Stimulated activated CD8-positive, alpha-beta memory T cell treated with anti-CD3 and anti-CD28 coated beads, Interleukin-7, amount 100 ng/mL, for 1 hour (primary cell): Measurements from ENCODE around the gene TNFRSF6B.

Experiments
- DNase-seq, 2 donors: peaks; one replicate each; pipeline ENCODE4 v3.0.0-alpha.2; 2020; ENCODE audit warnings: low read depth in 2 of 2

The TNFRSF6B gene

DNA sequence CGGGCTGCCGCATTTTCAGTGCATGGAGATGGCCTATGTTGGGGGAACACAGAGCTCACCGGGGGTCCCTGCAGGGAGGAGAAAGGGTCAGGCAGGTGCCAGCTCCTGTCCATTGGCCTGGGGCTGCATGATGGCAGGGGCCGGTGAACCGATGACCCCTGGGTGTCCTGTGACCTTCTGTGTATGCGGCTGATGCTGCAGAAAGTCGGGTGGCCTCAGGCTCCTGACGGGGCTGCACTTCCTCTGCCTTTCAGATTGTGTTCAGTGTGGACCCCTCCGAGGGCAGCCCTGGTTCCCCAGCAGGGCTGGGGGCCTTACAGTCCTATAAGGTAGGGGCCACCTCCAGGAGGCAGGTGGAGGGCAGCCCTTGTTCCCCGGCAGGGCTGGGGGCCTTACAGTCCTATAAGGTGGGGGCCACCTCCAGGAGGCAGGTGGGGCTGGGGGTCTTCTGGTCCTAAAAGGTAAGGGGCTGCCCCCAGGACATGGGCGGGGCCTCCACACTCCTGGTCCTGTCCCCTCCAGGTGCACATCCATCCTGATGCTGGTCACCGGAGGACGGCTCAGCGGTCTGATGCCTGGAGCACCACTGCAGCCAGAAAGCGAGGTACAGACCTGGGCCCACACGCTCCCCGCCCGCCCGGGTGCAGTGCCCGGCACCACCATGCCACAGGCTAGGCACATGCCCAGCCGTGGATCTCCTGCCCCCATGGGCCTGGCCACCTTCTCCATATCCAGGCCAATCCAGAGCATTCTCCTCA lies 11.0 kb upstream of the TNFRSF6B start:
- no peak for DNase-seq

DNA sequence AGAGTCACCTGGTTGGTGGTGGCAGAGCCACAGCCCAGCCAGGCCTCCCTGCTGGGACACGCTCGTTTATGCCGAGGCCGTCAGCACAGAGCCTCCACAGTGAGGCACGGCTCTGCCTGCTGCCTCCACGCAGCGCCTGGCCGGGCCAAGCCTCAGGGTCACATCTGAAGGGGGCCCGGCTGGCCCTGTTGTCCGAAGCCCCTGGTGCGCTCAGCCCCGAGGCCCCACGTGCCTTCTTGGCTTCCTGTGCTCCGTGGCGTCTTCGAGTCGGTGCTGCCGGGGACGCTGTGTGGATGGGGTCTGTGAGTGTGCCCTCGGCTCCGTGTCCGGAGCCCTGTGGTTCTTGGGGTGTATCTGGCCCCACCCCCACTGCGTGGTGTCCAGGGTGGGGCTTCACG lies 10.4 kb upstream of the TNFRSF6B start:
- no peak for DNase-seq

DNA sequence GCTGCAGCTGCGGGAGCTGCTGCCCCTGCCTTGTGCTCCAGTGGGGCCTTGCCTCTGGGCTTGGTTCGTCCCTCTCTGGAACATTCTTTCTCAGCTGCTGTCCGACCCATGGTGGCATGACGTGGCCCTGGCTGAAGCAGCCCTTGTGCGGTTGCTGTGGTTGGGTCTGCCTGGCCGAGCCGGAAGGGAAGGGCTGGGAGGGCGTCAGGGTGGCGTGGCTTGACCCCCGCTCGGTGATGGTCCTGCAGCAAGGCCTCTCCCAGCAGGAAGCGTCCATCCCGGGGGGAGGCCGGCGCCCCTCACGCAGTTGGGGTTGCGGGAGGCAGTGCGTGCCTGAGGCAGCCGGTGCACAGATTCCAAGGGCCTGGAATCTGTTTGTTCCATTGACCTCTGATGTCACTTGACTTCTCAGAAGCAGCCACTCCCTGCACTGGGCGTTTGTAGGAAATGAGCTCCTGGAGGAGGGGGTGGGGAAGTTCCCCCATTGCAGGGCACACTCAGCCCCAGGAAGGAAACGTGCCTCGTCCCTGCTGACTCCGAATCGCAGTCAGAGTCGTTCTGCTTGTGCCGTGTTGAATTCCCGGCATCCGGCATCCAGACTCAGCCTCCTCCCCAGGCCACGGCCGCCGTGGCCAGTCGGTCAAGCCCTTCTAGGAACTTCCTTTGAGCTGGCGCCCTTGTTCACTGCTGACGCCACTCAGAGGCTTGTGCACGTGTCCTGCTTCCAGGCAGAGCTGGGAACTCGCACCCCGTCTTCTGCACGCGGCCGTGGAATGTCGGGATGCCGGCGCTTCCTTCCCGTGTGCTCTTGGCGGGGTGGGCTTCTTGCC lies 9.7 kb upstream of the TNFRSF6B start:
- no peak for DNase-seq

DNA sequence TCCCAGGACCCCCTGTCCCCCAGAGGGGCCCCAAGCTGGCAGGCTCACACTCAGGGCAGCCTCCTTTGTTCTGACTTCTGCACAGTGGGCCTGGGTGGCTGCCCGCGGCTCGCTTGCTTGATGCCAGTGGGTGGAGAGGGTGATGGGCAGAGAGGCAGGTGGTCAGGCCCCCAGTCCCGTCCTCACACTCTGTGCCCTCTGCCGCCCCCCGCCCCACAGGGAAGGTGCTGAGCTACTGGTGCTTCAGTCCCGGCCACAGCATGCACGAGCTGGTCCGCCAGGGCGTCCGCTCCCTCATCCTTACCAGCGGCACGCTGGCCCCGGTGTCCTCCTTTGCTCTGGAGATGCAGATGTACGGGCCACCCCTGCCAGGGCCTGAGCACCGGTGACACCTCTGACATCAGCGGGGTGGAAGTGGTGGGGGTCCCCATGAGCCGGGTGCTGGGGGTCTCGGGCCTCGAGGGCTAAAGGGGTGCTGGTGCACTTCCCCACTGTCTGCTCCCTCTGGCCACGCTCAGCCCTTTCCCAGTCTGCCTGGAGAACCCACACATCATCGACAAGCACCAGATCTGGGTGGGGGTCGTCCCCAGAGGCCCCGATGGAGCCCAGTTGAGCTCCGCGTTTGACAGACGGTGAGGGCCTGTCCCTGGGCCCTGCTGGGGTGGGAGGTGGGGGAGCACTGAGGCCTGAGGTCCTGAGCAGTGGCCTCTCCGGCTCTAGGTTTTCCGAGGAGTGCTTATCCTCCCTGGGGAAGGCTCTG lies 8.9 kb upstream of the TNFRSF6B start:
- no peak for DNase-seq

DNA sequence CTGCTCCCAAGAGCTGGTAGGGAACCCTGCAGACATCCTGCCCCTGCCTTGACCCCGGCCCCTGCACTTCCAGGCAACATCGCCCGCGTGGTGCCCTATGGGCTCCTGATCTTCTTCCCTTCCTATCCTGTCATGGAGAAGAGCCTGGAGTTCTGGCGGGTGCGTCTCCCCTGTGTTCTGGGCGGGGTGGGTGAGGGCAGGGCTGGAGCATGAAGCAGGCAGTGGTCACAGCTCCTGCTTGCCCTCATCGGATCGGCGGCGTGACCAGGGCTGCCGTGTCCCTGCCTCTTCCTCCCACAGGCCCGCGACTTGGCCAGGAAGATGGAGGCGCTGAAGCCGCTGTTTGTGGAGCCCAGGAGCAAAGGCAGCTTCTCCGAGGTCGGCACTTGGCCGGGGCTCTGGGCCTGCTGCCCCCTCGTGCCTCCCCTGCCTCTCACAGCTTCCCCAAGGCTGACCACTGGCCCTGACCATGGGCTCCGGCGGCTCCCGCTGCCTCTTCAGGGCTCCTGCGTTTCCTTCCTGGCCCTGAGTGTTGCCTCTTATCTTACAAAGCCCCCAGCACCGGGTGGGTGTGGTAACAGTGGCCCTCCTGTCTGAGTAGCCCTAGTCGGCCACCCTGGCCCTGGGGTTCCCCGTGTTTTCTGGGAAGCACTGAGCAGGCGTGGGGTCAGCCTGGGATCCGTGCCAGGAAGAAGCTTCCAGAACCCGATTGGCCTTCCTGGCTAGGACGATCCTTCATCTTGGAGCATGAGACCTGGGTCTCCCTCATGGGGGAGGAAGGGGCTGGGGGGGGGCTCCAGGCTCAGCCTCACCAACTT lies 8.0 kb upstream of the TNFRSF6B start:
- DNase-seq: no peak

DNA sequence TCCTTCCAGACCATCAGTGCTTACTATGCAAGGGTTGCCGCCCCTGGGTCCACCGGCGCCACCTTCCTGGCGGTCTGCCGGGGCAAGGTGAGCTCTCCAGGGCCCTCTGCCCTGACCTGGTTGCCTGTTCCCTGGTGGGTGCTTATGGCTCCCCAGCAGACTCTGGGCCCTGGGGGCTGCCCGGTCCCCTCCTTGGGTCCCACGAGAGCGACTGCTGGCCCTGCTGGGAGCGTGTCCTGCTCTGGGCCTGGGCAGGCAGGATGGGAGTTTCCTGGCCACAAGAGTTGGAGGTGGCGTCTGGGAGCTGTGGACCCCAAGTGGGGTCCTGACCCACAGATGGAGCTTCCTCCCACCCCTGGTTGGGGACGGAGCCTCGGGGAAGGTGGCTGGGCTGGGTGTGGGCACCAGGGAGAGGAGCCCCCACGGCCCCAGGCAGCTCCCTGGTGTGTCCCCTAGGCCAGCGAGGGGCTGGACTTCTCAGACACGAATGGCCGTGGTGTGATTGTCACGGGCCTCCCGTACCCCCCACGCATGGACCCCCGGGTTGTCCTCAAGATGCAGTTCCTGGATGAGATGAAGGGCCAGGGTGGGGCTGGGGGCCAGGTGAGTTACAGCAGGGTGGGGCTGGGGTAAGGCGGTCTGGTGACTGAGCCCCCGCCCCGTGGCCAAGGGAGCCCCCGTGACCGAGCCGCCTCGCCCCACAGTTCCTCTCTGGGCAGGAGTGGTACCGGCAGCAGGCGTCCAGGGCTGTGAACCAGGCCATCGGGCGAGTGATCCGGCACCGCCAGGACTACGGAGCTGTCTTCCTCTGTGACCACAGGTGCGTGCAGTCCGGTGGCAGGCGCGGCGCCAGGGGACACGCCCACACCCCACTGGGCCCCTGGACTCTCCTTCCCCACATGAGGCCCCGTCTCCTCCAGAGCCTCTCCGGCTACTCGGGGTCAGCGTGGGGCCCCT lies 7.1 kb upstream of the TNFRSF6B start:
- no peak for DNase-seq

DNA sequence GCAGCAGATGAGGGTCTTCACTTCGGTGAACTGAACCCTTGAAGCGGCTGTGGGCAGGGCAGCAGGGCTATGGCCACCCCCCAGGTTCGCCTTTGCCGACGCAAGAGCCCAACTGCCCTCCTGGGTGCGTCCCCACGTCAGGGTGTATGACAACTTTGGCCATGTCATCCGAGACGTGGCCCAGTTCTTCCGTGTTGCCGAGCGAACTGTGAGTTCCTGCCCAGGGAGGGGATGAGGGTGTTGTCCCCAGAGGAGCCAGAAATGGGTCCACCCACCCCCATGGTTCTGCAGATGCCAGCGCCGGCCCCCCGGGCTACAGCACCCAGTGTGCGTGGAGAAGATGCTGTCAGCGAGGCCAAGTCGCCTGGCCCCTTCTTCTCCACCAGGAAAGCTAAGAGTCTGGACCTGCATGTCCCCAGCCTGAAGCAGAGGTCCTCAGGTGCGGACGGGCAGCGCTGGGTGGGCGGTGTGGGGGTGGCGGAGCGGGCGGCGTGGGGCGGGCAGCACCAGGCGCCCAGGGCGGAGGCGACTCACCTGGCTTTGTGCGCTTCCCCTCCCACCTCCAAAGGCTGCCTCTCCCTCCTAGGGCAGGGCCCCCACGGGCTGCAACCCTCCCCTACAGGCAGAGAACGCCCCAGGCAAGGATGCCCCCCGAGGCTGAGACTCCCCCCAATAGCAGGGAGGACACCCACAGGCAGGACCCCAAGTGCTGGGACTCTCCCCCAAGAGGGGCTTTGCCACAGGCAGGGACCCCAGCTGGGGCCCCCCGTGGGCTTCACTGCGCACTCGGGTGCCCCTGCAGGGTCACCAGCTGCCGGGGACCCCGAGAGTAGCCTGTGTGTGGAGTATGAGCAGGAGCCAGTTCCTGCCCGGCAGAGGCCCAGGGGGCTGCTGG lies 6.2 kb upstream of the TNFRSF6B start:
- no peak for DNase-seq

DNA sequence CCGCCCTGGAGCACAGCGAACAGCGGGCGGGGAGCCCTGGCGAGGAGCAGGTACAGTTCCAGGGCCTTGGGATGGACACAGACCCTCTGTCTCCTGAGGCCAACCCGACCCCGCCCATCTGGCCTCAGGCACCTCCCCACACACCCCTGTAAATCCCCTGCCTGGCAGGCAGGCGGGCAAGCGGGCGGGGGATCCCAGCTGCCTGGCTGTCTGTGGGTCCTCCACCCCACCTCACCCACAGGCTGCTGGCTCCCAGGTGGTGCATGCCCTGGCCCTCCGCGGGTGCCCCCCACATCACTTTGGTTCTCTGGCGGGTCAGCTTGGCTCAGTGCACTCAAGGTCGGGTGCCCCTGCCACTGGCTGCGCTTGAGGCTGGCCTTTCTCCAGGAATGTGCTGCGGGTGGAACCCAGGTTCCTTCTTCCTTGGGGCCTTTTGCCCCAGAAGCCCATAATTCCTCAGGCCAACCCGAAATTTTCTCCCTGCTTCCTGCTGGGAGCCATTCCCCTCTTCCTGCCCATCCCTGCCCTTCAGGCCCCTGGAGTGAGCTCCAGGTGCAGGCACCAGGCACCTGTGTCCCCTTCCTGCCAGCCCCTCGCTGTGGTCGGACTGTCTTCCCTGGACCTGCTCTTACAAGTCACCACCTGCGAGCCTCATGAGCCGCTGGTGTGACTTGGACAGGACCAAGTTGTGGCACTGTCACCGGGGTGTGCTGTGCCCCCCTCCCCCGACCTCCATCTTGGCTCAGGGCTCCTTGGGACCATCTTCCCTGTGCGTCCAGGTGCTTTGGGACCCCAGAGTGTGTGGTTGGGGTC lies 5.3 kb upstream of the TNFRSF6B start:
- DNase-seq: no peak

DNA sequence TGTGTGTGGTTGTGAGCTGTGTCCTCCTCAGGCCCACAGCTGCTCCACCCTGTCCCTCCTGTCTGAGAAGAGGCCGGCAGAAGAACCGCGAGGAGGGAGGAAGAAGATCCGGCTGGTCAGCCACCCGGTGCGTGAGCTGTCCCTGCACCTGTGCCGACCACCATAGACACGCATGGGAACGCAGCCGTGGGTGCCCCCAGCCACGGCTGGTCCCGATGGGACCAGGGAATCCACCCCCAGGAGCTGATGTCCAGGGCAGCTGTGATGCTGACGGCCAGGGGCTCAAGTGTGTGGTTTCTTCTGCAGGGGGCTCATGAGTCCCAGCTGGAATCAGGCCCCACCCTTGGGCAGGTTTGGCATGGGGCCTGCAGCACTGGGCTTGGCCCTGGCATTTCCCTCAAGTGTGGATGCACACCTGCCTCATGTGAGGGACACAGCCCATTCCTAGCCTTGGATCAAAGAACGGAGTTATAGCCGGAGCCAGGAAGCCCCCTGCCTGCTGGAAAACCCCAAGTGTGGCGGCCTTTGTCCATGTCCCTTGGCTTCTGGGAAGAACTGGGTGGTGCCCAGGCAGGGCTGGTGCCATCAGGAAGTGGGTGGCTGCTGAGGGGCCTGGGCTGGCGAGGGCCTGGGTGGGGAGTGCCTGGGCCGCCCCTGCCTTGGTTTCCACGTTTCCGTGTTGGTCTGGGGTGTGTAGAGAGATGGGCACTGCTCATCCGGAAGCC lies 4.6 kb upstream of the TNFRSF6B start:
- DNase-seq: no peak

DNA sequence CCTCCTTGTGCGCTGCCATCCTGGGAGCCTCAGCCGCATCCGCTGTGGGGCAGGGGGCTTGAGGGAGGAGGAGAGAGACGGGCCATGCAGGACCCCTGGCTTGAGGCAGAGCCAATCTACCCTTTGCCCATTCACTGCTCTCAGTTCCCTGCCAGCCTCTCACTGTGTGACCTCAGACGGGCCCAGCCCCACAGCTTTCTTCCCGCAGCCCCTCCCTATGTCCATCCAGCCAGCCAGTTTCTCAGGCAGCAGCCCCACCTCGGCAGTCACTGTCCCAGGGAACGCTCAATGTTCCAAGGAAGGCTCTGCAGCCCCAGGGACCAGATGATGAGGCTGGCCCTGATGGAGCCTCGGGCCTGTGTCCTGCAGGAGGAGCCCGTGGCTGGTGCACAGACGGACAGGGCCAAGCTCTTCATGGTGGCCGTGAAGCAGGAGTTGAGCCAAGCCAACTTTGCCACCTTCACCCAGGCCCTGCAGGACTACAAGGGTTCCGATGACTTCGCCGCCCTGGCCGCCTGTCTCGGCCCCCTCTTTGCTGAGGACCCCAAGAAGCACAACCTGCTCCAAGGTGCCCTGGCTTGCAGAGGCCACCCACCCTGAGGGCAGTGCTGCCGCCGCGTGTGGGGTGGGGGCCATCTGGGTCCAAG lies 3.9 kb upstream of the TNFRSF6B start:
- DNase-seq: no peak

DNA sequence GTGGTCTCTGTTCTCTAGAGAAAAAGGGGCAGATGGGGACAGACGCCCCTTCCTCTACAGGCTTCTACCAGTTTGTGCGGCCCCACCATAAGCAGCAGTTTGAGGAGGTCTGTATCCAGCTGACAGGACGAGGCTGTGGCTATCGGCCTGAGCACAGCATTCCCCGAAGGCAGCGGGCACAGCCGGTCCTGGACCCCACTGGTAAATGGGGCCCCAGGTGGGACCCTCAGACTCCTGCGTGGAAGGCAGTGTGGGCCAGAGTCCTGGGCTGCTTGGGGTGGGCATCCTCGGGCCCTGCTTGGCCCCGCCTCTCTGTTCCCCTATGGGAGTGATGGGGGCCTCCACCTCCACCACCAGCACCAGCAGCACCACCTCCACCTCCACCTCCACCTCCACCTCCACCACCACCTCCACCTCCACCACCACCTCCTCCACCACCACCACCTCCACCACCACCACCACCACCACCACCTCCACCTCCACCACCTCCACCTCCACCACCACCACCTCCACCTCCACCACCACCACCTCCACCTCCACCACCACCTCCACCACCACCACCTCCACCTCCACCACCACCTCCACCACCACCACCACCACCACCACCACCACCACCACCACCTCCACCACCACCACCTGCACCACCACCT lies 3.2 kb upstream of the TNFRSF6B start:
- DNase-seq: no peak

DNA sequence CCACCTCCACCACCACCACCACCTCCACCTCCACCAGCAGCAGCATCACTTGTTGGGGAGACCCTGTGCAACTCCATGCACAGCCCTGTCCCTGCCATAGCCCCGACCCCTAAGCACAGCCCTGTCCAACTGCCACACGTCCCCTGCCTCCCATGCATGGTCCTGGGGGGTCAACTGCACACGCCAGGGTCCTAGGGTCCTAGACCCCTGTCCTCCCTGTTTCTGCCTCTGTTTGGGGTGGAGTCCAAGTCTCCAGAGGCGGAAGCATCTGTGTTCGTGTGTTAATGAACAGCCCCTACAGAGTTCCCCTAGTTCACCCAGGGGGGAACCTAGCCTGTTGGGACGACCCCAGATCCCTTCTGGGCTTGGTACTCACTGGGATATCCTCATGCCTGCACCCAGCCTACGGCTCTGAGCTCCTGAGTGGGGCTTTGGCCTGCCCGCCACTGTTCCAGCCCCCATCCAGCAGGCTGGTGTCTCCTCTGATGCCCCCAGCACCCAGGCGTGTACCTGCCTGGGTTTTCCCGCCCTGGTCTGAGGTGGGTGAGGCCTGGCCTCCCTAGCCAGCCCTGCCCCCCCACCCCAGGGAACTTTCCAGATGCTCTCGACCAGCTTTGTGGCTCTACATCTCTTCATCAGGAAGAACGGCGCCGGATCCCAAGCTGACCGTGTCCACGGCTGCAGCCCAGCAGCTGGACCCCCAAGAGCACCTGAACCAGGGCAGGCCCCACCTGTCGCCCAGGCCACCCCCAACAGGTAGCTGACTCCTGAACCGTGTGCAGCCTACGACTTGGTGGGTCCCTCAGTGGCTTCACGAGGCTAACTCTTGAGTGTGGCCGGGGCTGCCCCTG lies 2.5 kb upstream of the TNFRSF6B start:
- DNase-seq: no peak

DNA sequence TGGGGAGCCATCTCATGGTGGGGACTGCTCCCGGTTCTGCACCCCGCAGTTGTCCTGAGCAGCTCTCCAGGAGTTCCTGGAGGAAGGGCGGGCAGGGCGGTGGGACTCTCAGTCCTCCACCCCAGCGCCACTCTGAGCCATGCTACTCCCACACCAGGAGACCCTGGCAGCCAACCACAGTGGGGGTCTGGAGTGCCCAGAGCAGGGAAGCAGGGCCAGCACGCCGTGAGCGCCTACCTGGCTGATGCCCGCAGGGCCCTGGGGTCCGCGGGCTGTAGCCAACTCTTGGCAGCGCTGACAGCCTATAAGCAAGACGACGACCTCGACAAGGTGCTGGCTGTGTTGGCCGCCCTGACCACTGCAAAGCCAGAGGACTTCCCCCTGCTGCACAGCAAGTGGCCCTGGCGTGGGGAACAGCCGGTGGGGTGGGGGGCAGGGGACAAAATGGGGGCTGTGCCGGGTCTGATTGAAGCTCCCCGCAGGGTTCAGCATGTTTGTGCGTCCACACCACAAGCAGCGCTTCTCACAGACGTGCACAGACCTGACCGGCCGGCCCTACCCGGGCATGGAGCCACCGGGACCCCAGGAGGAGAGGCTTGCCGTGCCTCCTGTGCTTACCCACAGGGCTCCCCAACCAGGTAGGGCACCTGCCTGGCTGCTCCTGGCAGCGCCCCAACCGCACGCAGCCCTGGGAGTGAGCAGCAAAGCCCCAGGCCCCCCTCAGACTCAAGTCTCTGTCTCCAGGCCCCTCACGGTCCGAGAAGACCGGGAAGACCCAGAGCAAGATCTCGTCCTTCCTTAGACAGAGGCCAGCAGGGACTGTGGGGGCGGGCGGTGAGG lies 1.6 kb upstream of the TNFRSF6B start:
- no peak for DNase-seq

DNA sequence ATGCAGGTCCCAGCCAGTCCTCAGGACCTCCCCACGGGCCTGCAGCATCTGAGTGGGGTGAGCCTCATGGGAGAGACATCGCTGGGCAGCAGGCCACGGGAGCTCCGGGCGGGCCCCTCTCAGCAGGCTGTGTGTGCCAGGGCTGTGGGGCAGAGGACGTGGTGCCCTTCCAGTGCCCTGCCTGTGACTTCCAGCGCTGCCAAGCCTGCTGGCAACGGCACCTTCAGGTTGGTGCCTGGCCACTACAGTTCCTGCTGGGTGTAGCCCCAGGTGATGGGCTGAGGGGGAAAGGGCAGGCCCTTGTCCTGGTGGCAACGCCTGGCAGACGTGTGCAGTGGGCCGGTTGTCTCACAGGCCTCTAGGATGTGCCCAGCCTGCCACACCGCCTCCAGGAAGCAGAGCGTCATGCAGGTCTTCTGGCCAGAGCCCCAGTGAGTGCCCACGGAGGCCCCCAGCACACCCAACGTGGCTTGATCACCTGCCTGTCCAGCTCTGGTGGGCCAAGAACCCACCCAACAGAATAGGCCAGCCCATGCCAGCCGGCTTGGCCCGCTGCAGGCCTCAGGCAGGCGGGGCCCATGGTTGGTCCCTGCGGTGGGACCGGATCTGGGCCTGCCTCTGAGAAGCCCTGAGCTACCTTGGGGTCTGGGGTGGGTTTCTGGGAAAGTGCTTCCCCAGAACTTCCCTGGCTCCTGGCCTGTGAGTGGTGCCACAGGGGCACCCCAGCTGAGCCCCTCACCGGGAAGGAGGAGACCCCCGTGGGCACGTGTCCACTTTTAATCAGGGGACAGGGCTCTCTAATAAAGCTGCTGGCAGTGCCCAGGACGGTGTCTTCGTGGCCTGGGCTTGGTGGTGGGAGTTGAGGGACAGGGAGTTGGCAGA lies 787 bp upstream of the TNFRSF6B start:
- no peak for DNase-seq
